ENCODE data around the gene ARHGEF1. TPM values are rescaled to one million over a fixed set of nuclear protein-coding genes. Genes with fewer than 3 reads are reported as not detected.

ARHGEF1 gene
- total and polyA plus RNA-seq, 12 donors = 20.2 to 143 (median 30.2) TPM

GRCh38 chr19:41870401-41870873 lies 12.5 kb upstream of the ARHGEF1 start:
- Histone ChIP-seq H3K27ac (peak overlapping the region in 4 of 10 donors; percentile 23 to 78 (median 68)), H3K9me3 (no peaks in the 10 kb centered on the region), H3K36me3 (peaks cover 0 to 71% (median 32%) of the 10 kb centered on the region in 9 donors), H3K4me3 (no peak overlapping the region), H3K4me1 (peaks cover 0 to 86% (median 47%) of the 10 kb centered on the region in 9 donors), H3K27me3 (no peaks in the 10 kb centered on the region)
- DNase-seq (no peak), ATAC-seq (peak in 2 of 8 donors; percentile 4 to 14)
- 44 to 68% methylated on average over 3 of the region's 3 CpGs for WGBS, 2 donors
- intact Hi-C loops (cut with DNase I) = loop anchor here in 9 of 10 donors (5.0 to 10.0 kb wide), 6 partner anchors 62 to 87 kb away; partner anchors contain the start of gene RABAC1 (in 3 of the 9)
- no peak for TF ChIP-seq CTCF (IDR thresholded peaks at IDR 0.05)

GRCh38 chr19:41871573-41872383 lies 11.2 kb upstream of the ARHGEF1 start:
- no peak overlapping the region for H3K4me3 ChIP-seq
- 57% methylated on average over 16 of the region's 16 CpGs for WGBS, 2 donors
- DNase-seq (peak in 1 of 2 donors; percentile 37), ATAC-seq (peak; percentile 15 to 74 (median 62))
- no peak for TF ChIP-seq CTCF (IDR thresholded peaks at IDR 0.05)
- intact Hi-C loops (cut with DNase I) = loop anchor here (2.0 to 10.0 kb wide), 8 partner anchors 61 to 86 kb away; partner anchors contain the start of gene RABAC1 (in 3 of the 10)
- no peaks in the 10 kb centered on the region for H3K9me3 ChIP-seq
- H3K27ac ChIP-seq = peak overlapping the region; percentile 17 to 78 (median 56)
- H3K36me3 ChIP-seq = peaks cover 0 to 57% (median 32%) of the 10 kb centered on the region in 9 donors
- peaks cover 0 to 96% (median 47%) of the 10 kb centered on the region in 9 donors for H3K4me1 ChIP-seq
- H3K27me3 ChIP-seq = no peaks in the 10 kb centered on the region

GRCh38 chr19:41872384-41872774 lies 10.6 kb upstream of the ARHGEF1 start:
- intact Hi-C loops (cut with DNase I) = loop anchor here (2.0 to 10.0 kb wide), 8 partner anchors 60 to 85 kb away; partner anchors contain the start of gene RABAC1 (in 3 of the 10)
- TF ChIP-seq CTCF (IDR thresholded peaks at IDR 0.05) = no peak
- H3K36me3 ChIP-seq = peaks cover 0 to 51% (median 32%) of the 10 kb centered on the region in 9 donors
- peaks cover 0 to 96% (median 43%) of the 10 kb centered on the region in 9 donors for H3K4me1 ChIP-seq
- H3K4me3 ChIP-seq = no peak overlapping the region
- H3K9me3 ChIP-seq = no peaks in the 10 kb centered on the region
- DNase-seq = no peak
- WGBS, 2 donors = 86 to 88% methylated on average over 12 of the region's 12 CpGs
- peak overlapping the region in 7 of 10 donors; percentile 21 to 78 (median 64) for H3K27ac ChIP-seq
- no peak for ATAC-seq
- no peaks in the 10 kb centered on the region for H3K27me3 ChIP-seq
